Ascending aorta (tissue), 2 donors: Measurements from ENCODE around the gene RALGPS2. TPM values are rescaled to one million over a fixed set of nuclear protein-coding genes. Genes with fewer than 3 reads are reported as not detected.
A peak's percentile ranks its signal among the peaks of the same experiment; 100 is the strongest.

Experiments used
- DNase-seq, 2 donors: peaks; one replicate each; pipeline ENCODE4 v3.0.0-alpha.2; 2019; ENCODE audit warnings: low spot score in 2 of 2
- H3K27ac ChIP-seq, 2 donors: fragments of 200-600 bp; sonication (generic); one replicate each; pipeline ENCODE4 v1.5.1; 2016 to 2017; ENCODE audit warnings: mild to moderate bottlenecking in 1 of 2
- H3K27me3 ChIP-seq: fragments of 200-600 bp; sonication (generic); one replicate; pipeline ENCODE4 v1.5.1; 2017
- H3K36me3 ChIP-seq, 2 donors: fragments of 200-600 bp; sonication (generic); one replicate each; pipeline ENCODE4 v1.5.1; 2016
- H3K4me1 ChIP-seq, 2 donors: fragments of 200-600 bp; sonication (generic); one replicate each; pipeline ENCODE4 v1.5.1; 2016 to 2017; ENCODE audit warnings: mild to moderate bottlenecking in 1 of 2
- H3K4me3 ChIP-seq, 2 donors: fragments of 200-600 bp; sonication (generic); one replicate each; pipeline ENCODE4 v1.5.1; 2016 to 2017; ENCODE audit warnings: mild to moderate bottlenecking in 1 of 2
- H3K9me3 ChIP-seq, 2 donors: fragments of 200-600 bp; sonication (generic); one replicate each; pipeline ENCODE4 v1.5.1; 2016
- CTCF ChIP-seq, 3 experiments: fragments of 200-600 bp in 2 of 3; fragments of 450-650 bp in 1 of 3; sonication (generic) in 2 of 3; IDR thresholded peaks; one replicate each; pipeline ENCODE4 v1.5.1; 2016 to 2019; ENCODE audit warnings: antibody characterized with exemption in 3 of 3, mild to moderate bottlenecking in 1 of 3, moderate library complexity in 1 of 3
- intact Hi-C: fragments of 100-400 bp; cut with DNase I; formaldehyde crosslinking; loops from one replicate; pipeline ENCODE4 v1.15.1; 2023
- total RNA-seq: library from RNA; depleted of rRNA; stranded (reverse); fragments of >200 nt; gene quantifications from one replicate; pipeline ENCODE4 v1.1.0, GENCODE V29; 2016

Gene RALGPS2
- 2.2 TPM for total RNA-seq

DNA sequence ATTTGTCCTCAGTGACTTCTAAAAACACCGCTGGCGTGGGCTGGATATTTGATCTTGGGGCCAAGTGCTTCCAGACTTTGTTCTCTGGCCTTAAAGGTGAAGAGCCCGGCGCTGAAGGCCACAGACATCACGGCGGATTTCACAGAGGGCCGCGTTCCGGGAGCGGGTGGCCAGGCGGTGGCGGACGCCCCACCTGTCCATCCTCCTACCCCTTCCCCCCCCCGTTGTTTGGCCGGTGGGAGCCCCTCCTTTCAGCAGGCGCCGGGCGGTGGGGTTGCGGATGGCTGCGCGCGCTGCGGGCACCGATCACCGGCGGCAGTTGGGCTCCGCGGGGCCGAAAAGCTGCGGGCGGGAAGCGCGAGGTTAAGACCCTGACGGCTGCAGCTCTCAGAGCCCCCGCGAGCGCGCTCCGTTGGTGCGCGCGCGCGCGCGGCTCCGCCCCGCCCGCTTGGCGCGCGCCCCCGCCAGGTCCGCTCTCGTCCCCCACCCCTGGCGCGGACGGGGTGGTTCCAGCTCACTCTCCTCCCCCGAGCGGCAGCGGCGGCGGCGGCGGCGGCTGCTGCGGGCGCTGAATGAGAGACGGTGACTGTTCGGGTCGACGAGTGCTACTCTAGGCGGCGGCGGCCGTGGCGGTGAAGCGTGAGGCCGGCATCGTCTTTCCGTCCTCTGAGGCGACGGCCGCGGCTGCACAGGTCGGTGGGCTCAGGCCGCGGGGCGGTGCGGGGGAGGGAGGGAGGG, at the start of gene RALGPS2:
Gene RALGPS2 (plus strand): TSS at position 517 of the 738 bp plus-strand sequence. CDS start 51,521 bp downstream, outside the sequence.
- intact Hi-C loops = no loop called here
- peak in 1 of 2 donors; percentile 66 for DNase-seq
- H3K27ac ChIP-seq = peak within 1 kb of the TSS in 1 of 2 donors; percentile 36

GRCh38 chr1:178679237-178679636, 45.8 kb upstream of the RALGPS2 start:
- intact Hi-C loops = no loop called here
- no peak for TF ChIP-seq CTCF (IDR thresholded peaks at IDR 0.05)
- Histone ChIP-seq H3K9me3 (no peaks in the 10 kb centered on the region), H3K36me3 (no peaks in the 10 kb centered on the region), H3K27ac (no peak overlapping the region), H3K4me1 (no peaks in the 10 kb centered on the region), H3K4me3 (no peak overlapping the region), H3K27me3 (no peaks in the 10 kb centered on the region)
- no peak for DNase-seq

More for the DNA sequence above, at the start of gene RALGPS2:
- Histone ChIP-seq H3K4me1 (no peaks in the 10 kb centered on the region), H3K36me3 (no peaks in the 10 kb centered on the region), H3K27me3 (no peaks in the 10 kb centered on the region), H3K4me3 (peak within 1 kb of the TSS; percentile 92), H3K9me3 (no peaks in the 10 kb centered on the region)
- no peak for TF ChIP-seq CTCF (IDR thresholded peaks at IDR 0.05)

GRCh38 chr1:178682429-178682828, 42.6 kb upstream of the RALGPS2 start:
- TF ChIP-seq CTCF (IDR thresholded peaks at IDR 0.05) = no peak
- Histone ChIP-seq H3K27me3 (no peaks in the 10 kb centered on the region), H3K36me3 (no peaks in the 10 kb centered on the region), H3K27ac (no peak overlapping the region), H3K4me3 (no peak overlapping the region), H3K4me1 (no peaks in the 10 kb centered on the region), H3K9me3 (no peaks in the 10 kb centered on the region)
- intact Hi-C loops = no loop called here
- no peak for DNase-seq

DNA sequence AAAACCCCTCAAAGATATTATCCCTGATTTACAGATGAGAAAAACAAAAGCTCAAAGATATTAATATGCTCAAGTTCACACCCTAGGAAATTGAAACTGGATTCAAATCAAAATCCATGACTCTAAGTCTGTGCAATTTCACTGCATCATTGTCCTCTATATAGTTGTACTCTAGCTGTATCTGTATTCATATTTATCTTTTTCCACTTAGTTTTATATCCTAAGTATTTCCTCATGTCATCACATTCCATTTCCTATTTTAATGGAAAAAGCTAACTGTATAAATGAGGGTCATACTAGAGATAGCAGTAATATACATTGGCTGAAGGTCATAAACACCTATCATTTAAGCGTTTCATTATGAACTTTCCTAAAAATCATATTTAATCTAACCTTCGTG, 42.2 kb upstream of the RALGPS2 start:
- intact Hi-C loops = no loop called here
- DNase-seq = no peak
- no peaks in the 10 kb centered on the region for H3K9me3 ChIP-seq
- H3K4me3 ChIP-seq = no peak overlapping the region
- TF ChIP-seq CTCF (IDR thresholded peaks at IDR 0.05) = no peak
- H3K4me1 ChIP-seq = no peaks in the 10 kb centered on the region
- H3K36me3 ChIP-seq = no peaks in the 10 kb centered on the region
- H3K27me3 ChIP-seq = no peaks in the 10 kb centered on the region
- H3K27ac ChIP-seq = no peak overlapping the region

GRCh38 chr1:178683291-178683690, 41.8 kb upstream of the RALGPS2 start:
- H3K36me3 ChIP-seq = no peaks in the 10 kb centered on the region
- DNase-seq = no peak
- H3K4me3 ChIP-seq = no peak overlapping the region
- H3K9me3 ChIP-seq = no peaks in the 10 kb centered on the region
- no peak for TF ChIP-seq CTCF (IDR thresholded peaks at IDR 0.05)
- H3K27ac ChIP-seq = no peak overlapping the region
- no peaks in the 10 kb centered on the region for H3K27me3 ChIP-seq
- no peaks in the 10 kb centered on the region for H3K4me1 ChIP-seq
- intact Hi-C loops = no loop called here
